Sciatic nerve (tissue), 2 donors: ENCODE results near the gene ZNF518B. TPM values are rescaled to one million over a fixed set of nuclear protein-coding genes. Genes with fewer than 3 reads are reported as not detected.

ENCODE experiments used
- ATAC-seq: fragments of 200-7000 bp; cut with Tn5 transposase; one replicate; pipeline ENCODE4 v1.9.1; 2020; ENCODE audit warnings: mild to moderate bottlenecking, moderate library complexity
- DNase-seq: peaks from one replicate; pipeline ENCODE4 v3.0.0-alpha.2; 2020; ENCODE audit warnings: low spot score
- intact Hi-C: fragments of 100-400 bp; cut with DNase I; formaldehyde crosslinking; loops from one replicate; pipeline ENCODE4 v1.14.2; 2022
- total RNA-seq: library from RNA; stranded (reverse); fragmentation: NEBNext Ultra II Directional; extraction: Animal tissue kit (Norgen Biotek cat#: 25700); gene quantifications from one replicate; pipeline ENCODE4 v1.2.1, GENCODE V29; 2021
- donor health status: DM: no; HTN: no; CAD: no.
- donor health status: DM: no; HTN: no; CAD: no.

The ZNF518B gene
- total RNA-seq, 1 donor from 2014 or later = 20.3 TPM

GRCh38 chr4:10395971-10396580 lies 61.1 kb downstream of the ZNF518B start:
- ATAC-seq (no peak), DNase-seq (no peak)
- intact Hi-C loops = no loop called here

Other genes with a start within 250 kb of the ZNF518B start
- not detected for gene CLNK, start 227.3 kb upstream of the ZNF518B start, total RNA-seq